Ovary (tissue), 3 donors: ENCODE results near the gene WDR54.

Experiments
- POLR2A ChIP-seq: fragments of 450-650 bp; IDR thresholded peaks from one replicate; pipeline ENCODE4 v1.6.1; 2017; ENCODE audit warnings: antibody characterized with exemption, mild to moderate bottlenecking, moderate library complexity
- TF ChIP-seq, protein P1 (sequence below), 3 donors: fragments of 450-650 bp in 2 of 3; fragments of 200-600 bp in 1 of 3; IDR thresholded peaks; one replicate each; pipeline versions ENCODE4 v1.5.1 to v1.8.0; 2016 to 2022; ENCODE audit warnings: antibody characterized with exemption in 3 of 3, mild to moderate bottlenecking in 1 of 3
- donor health status: DM: no; HTN: no; CAD: no.

DNA sequence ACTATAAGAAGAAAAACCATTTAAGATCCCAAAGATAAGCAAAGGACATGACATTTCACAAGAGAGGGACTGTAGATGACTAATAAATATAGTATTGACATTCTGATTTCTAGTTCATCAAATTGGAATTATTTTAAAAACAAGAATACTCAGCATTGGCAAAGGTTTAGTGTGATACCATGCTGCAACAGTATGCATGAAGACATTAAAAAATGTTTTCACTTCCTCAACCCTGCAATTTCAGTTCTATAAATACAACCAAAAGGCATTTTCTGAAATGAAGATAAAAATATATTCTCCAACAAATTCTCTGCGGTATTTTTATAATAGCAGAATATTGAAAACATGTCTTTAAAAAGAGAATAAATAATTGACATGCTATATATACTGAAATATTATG, 2.2 kb upstream of the WDR54 start:
- no peak for TF ChIP-seq POLR2A
- TF ChIP-seq, protein P1, sequence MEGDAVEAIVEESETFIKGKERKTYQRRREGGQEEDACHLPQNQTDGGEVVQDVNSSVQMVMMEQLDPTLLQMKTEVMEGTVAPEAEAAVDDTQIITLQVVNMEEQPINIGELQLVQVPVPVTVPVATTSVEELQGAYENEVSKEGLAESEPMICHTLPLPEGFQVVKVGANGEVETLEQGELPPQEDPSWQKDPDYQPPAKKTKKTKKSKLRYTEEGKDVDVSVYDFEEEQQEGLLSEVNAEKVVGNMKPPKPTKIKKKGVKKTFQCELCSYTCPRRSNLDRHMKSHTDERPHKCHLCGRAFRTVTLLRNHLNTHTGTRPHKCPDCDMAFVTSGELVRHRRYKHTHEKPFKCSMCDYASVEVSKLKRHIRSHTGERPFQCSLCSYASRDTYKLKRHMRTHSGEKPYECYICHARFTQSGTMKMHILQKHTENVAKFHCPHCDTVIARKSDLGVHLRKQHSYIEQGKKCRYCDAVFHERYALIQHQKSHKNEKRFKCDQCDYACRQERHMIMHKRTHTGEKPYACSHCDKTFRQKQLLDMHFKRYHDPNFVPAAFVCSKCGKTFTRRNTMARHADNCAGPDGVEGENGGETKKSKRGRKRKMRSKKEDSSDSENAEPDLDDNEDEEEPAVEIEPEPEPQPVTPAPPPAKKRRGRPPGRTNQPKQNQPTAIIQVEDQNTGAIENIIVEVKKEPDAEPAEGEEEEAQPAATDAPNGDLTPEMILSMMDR (IDR thresholded peaks at IDR 0.05): no peak
